H9 (cell line): Measurements from ENCODE around the gene FAM110A. TPM values are rescaled to one million over a fixed set of nuclear protein-coding genes. Genes with fewer than 3 reads are reported as not detected.

Experiments used
- DNase-seq: peaks from one replicate; pipeline ENCODE4 v3.0.0-alpha.2; 2017
- H2AFZ ChIP-seq: one replicate; pipeline ENCODE4 v1.6.1; 2013; ENCODE audit warnings: mild to moderate bottlenecking, low read length, control low read depth, moderate library complexity
- H2AK5ac ChIP-seq: 2 replicates; pipeline ENCODE4 v1.6.1; 2013; ENCODE audit warnings: low read length, control low read depth, mixed read lengths; ENCODE audit not compliant: insufficient read length
- H2BK120ac ChIP-seq: one replicate; pipeline ENCODE4 v1.6.1; 2013; ENCODE audit warnings: low read depth, mild to moderate bottlenecking, low read length, control low read depth, inconsistent platforms; ENCODE audit not compliant: poor library complexity, severe bottlenecking
- H2BK12ac ChIP-seq: 2 replicates; pipeline ENCODE4 v1.6.1; 2013; ENCODE audit warnings: low read length, control low read depth, mixed read lengths, low read depth; ENCODE audit not compliant: insufficient read length
- H2BK15ac ChIP-seq: 2 replicates; pipeline ENCODE4 v1.6.1; 2013; ENCODE audit warnings: low read depth, low read length, control low read depth
- H2BK20ac ChIP-seq: one replicate; pipeline ENCODE4 v1.6.1; 2013; ENCODE audit warnings: low read depth, mild to moderate bottlenecking, low read length, control low read depth, inconsistent platforms; ENCODE audit not compliant: poor library complexity, severe bottlenecking
- H2BK5ac ChIP-seq: 2 replicates; pipeline ENCODE4 v1.6.1; 2013; ENCODE audit warnings: low read length, control low read depth, mixed read lengths; ENCODE audit not compliant: insufficient read length
- H3K14ac ChIP-seq: 2 replicates; pipeline ENCODE4 v1.6.1; 2013; ENCODE audit warnings: low read length, control low read depth; ENCODE audit not compliant: insufficient read depth
- H3K18ac ChIP-seq: 2 replicates; pipeline ENCODE4 v1.6.1; 2013; ENCODE audit warnings: low read depth, mild to moderate bottlenecking, mixed read lengths, low read length, control low read depth; ENCODE audit not compliant: insufficient read length
- H3K23ac ChIP-seq: 2 replicates; pipeline ENCODE4 v1.6.1; 2013; ENCODE audit warnings: low read length, control low read depth, mixed read lengths, low read depth; ENCODE audit not compliant: insufficient read length
- H3K23me2 ChIP-seq: 2 replicates; pipeline ENCODE4 v1.6.1; 2013; ENCODE audit warnings: low read depth, mild to moderate bottlenecking, mixed read lengths, low read length, control low read depth; ENCODE audit not compliant: insufficient read length, poor library complexity, severe bottlenecking
- H3K27ac ChIP-seq: 2 replicates; pipeline ENCODE4 v1.5.1; 2013; ENCODE audit warnings: low read length, control low read depth, mixed read lengths, low read depth; ENCODE audit not compliant: insufficient read length
- H3K27me3 ChIP-seq: 2 replicates; pipeline ENCODE4 v1.6.1; 2013; ENCODE audit warnings: low read length, control low read depth, inconsistent platforms; ENCODE audit not compliant: insufficient read depth
- H3K4ac ChIP-seq: 2 replicates; pipeline ENCODE4 v1.6.1; 2013; ENCODE audit warnings: low read depth, mild to moderate bottlenecking, control low read depth, inconsistent platforms, low read length, moderate library complexity
- H3K4me1 ChIP-seq: 2 replicates; pipeline ENCODE4 v1.6.1; 2013; ENCODE audit warnings: low read length, control low read depth, inconsistent platforms; ENCODE audit not compliant: insufficient read depth
- H3K4me2 ChIP-seq: 2 replicates; pipeline ENCODE4 v1.6.1; 2013; ENCODE audit warnings: low read length, control low read depth, mixed read lengths; ENCODE audit not compliant: insufficient read length, insufficient read depth
- H3K56ac ChIP-seq: 2 replicates; pipeline ENCODE4 v1.6.1; 2013; ENCODE audit warnings: low read depth, mild to moderate bottlenecking, mixed read lengths, low read length, control low read depth; ENCODE audit not compliant: insufficient read length
- H3K79me1 ChIP-seq: 2 replicates; pipeline ENCODE4 v1.6.1; 2013; ENCODE audit warnings: low read depth, mild to moderate bottlenecking, moderate library complexity, low read length, control low read depth, inconsistent platforms; ENCODE audit not compliant: insufficient read depth, poor library complexity, severe bottlenecking
- H3K79me2 ChIP-seq: 2 replicates; pipeline ENCODE4 v1.6.1; 2013; ENCODE audit warnings: low read length, control low read depth, inconsistent platforms; ENCODE audit not compliant: insufficient read depth
- H3K9ac ChIP-seq: 2 replicates; pipeline ENCODE4 v1.6.1; 2013; ENCODE audit warnings: low read length, control low read depth, mixed read lengths; ENCODE audit not compliant: insufficient read length; ENCODE audit errors: extremely low read depth
- H3K9me3 ChIP-seq: one replicate; pipeline ENCODE4 v1.6.1; 2013; ENCODE audit warnings: low read depth, low read length, inconsistent platforms; ENCODE audit not compliant: control insufficient read depth
- H3T11ph ChIP-seq: one replicate; pipeline ENCODE4 v1.6.1; 2013; ENCODE audit warnings: mild to moderate bottlenecking, low read length, control low read depth, inconsistent platforms
- H4K20me1 ChIP-seq: one replicate; pipeline ENCODE4 v1.6.1; 2013; ENCODE audit not compliant: control insufficient read depth, insufficient read length, insufficient read depth
- H4K5ac ChIP-seq: 2 replicates; pipeline ENCODE4 v1.6.1; 2013; ENCODE audit warnings: low read depth, mild to moderate bottlenecking, mixed read lengths, low read length, control low read depth; ENCODE audit not compliant: insufficient read length
- H4K8ac ChIP-seq: replicated peaks from 2 replicates; pipeline ENCODE4 v1.6.1; 2013; ENCODE audit warnings: low read length, control low read depth, mixed read lengths, low read depth; ENCODE audit not compliant: insufficient read length
- H4K91ac ChIP-seq: 2 replicates; pipeline ENCODE4 v1.6.1; 2013; ENCODE audit warnings: low read depth, mild to moderate bottlenecking, moderate library complexity, mixed read lengths, low read length, control low read depth; ENCODE audit not compliant: insufficient read length
- H3K27ac Mint-ChIP-seq, 3 experiments: 2 replicates in 2 of 3; 3 replicates in 1 of 3; pipeline ENCODE4 v1.8.0; 2020 to 2021; ENCODE audit warnings: mixed read lengths in 3 of 3, mild to moderate bottlenecking in 1 of 3, moderate library complexity in 1 of 3
- H3K27me3 Mint-ChIP-seq: 2 replicates; pipeline ENCODE4 v1.8.0; 2021; ENCODE audit warnings: low read depth, mild to moderate bottlenecking, moderate library complexity, mixed read lengths
- H3K36me3 Mint-ChIP-seq, 3 experiments: 2 replicates in 2 of 3; 3 replicates in 1 of 3; pipeline ENCODE4 v1.8.0; 2020 to 2021; ENCODE audit warnings: low read depth in 3 of 3, mixed read lengths in 3 of 3; ENCODE audit not compliant: insufficient read depth in 1 of 3
- H3K4me1 Mint-ChIP-seq, 2 experiments: 2 replicates each; pipeline ENCODE4 v1.8.0; 2020; ENCODE audit warnings: mixed read lengths in 2 of 2
- H3K4me3 Mint-ChIP-seq, 2 experiments: 2 replicates in 1 of 2; 3 replicates in 1 of 2; pipeline ENCODE4 v1.8.0; 2020 to 2021; ENCODE audit warnings: mild to moderate bottlenecking in 2 of 2, mixed read lengths in 2 of 2, moderate library complexity in 1 of 2
- H3K9me3 Mint-ChIP-seq, 2 experiments: 2 replicates in 1 of 2; 3 replicates in 1 of 2; pipeline ENCODE4 v1.8.0; 2020; ENCODE audit warnings: mild to moderate bottlenecking in 2 of 2, mixed read lengths in 2 of 2, moderate library complexity in 1 of 2
- CTCF ChIP-seq: fragments of 200-600 bp; sonication (generic); conservative IDR thresholded peaks from 3 replicates; pipeline ENCODE4 v1.8.0; 2021; ENCODE audit warnings: antibody characterized with exemption, mild to moderate bottlenecking
- WGBS: extraction: QIAGEN DNeasy Blood & Tissue Kit; methylation state at CpG from one replicate; pipeline ENCODE4 v1.1.7; 2013; ENCODE audit warnings: missing lambda C conversion rate, low lambda C conversion rate, mixed read lengths; ENCODE audit not compliant: insufficient read length; ENCODE audit errors: extremely low coverage; 5-methylcytosine and 5-hydroxymethylcytosine counted together
- total RNA-seq: library from RNA; stranded (reverse); gene quantifications from 2 replicates; pipeline ENCODE4 v1.2.1, GENCODE V29; 2021

FAM110A gene
- total RNA-seq, 1 experiment from 2014 or later: 10.3 TPM

- no peak overlapping the region for H3T11ph ChIP-seq
- H2BK15ac ChIP-seq: no peak overlapping the region
- no peaks in the 10 kb centered on the region for H3K79me1 ChIP-seq
- H3K18ac ChIP-seq: no peak overlapping the region
- no peak overlapping the region for H3K23ac ChIP-seq
- H3K9ac ChIP-seq: no peak overlapping the region
- H3K79me2 ChIP-seq: no peaks in the 10 kb centered on the region
- no peak for TF ChIP-seq CTCF
- H2BK120ac ChIP-seq: no peak overlapping the region
- no peak overlapping the region for H3K27ac ChIP-seq
- H3K14ac ChIP-seq: no peak overlapping the region
- Mint-ChIP-seq H3K9me3 (no peaks in the 10 kb centered on the region), H3K27me3 (no peaks in the 10 kb centered on the region), H3K4me3 (no peak overlapping the region; a peak in 1 of 5 replicates), H3K36me3 (no peaks in the 10 kb centered on the region), H3K4me1 (peaks cover 6 to 7% of the 10 kb centered on the region in 2 experiments; a peak in 3 of 4 replicates), H3K27ac (no peak overlapping the region)
- H3K27me3 ChIP-seq: no peaks in the 10 kb centered on the region
- H3K9me3 ChIP-seq: no peaks in the 10 kb centered on the region
- H3K4me1 ChIP-seq: no peaks in the 10 kb centered on the region
- no peak overlapping the region for H4K8ac ChIP-seq
- no peak overlapping the region for H2BK5ac ChIP-seq
- H3K4ac ChIP-seq: no peak overlapping the region
- no peak overlapping the region for H4K5ac ChIP-seq
- H3K23me2 ChIP-seq: no peaks in the 10 kb centered on the region
- no peak overlapping the region for H2BK20ac ChIP-seq
- no peaks in the 10 kb centered on the region for H4K20me1 ChIP-seq
- H2AFZ ChIP-seq: no peak overlapping the region
- no peak overlapping the region for H3K56ac ChIP-seq
- no peak for DNase-seq
- H4K91ac ChIP-seq: no peak overlapping the region
- H2AK5ac ChIP-seq: no peak overlapping the region
- H3K4me2 ChIP-seq: no peak overlapping the region
- WGBS: no CpG with 5 or more reads among the region's 4 CpGs
- no peak overlapping the region for H2BK12ac ChIP-seq
These were observed 20.0 kb downstream of the FAM110A start for GRCh38 chr20:853406-853996.
